Measurements from ENCODE around the gene CLUH. TPM values are rescaled to one million over a fixed set of nuclear protein-coding genes. Genes with fewer than 3 reads are reported as not detected.

Gene CLUH
- total RNA-seq, 2 experiments from 2014 or later, result 34.4 to 34.8 TPM

- no peak for ATAC-seq (ENCODE audit: poor library complexity)
- H3K36me3 Mint-ChIP-seq (ENCODE audit: low read depth), result no peaks in the 10 kb centered on the region
- intact Hi-C loops (cut with DNase I, micrococcal nuclease), result no loop called here
These were observed 26.1 kb upstream of the CLUH start for GRCh38 chr17:2737693-2738092.

GRCh38 chr17:2736956-2737355 lies 25.4 kb upstream of the CLUH start:
- intact Hi-C loops (cut with DNase I, micrococcal nuclease), result no loop called here
- POLR2A ChIA-PET, result no interaction called here
- TF ChIP-seq, protein P1, sequence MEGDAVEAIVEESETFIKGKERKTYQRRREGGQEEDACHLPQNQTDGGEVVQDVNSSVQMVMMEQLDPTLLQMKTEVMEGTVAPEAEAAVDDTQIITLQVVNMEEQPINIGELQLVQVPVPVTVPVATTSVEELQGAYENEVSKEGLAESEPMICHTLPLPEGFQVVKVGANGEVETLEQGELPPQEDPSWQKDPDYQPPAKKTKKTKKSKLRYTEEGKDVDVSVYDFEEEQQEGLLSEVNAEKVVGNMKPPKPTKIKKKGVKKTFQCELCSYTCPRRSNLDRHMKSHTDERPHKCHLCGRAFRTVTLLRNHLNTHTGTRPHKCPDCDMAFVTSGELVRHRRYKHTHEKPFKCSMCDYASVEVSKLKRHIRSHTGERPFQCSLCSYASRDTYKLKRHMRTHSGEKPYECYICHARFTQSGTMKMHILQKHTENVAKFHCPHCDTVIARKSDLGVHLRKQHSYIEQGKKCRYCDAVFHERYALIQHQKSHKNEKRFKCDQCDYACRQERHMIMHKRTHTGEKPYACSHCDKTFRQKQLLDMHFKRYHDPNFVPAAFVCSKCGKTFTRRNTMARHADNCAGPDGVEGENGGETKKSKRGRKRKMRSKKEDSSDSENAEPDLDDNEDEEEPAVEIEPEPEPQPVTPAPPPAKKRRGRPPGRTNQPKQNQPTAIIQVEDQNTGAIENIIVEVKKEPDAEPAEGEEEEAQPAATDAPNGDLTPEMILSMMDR (IDR thresholded peaks at IDR 0.05), result no peak
- no peaks in the 10 kb centered on the region for H3K9me3 ChIP-seq (ENCODE audit: control insufficient read depth in 1 of 2, insufficient read depth in 1 of 2, low read length in 2 of 2)
- no peak for DNase-seq
- no peaks in the 10 kb centered on the region for H3K27me3 ChIP-seq (ENCODE audit: control insufficient read depth in 1 of 2, insufficient read depth in 2 of 2, low read length in 2 of 2)
- ATAC-seq (ENCODE audit: poor library complexity), result no peak
- CTCF ChIA-PET, result no interaction called here
- Mint-ChIP-seq H3K27ac (no peak overlapping the region), H3K4me1 (ENCODE audit: low read depth) (no peaks in the 10 kb centered on the region), H3K4me3 (no peak overlapping the region), H3K36me3 (ENCODE audit: low read depth) (no peaks in the 10 kb centered on the region), H3K9me3 (no peaks in the 10 kb centered on the region), H3K27me3 (peaks cover 9% of the 10 kb centered on the region)
- no peaks in the 10 kb centered on the region for H3K36me3 ChIP-seq (ENCODE audit: insufficient read depth, low read length)
- no peak overlapping the region for H3K4me3 ChIP-seq (ENCODE audit: low read length)
- H3K4me1 ChIP-seq (ENCODE audit: insufficient read depth, low read length), result no peaks in the 10 kb centered on the region
- no peak overlapping the region for H3K27ac ChIP-seq (ENCODE audit: low read depth in 1 of 2, low read length in 2 of 2)

More at GRCh38 chr17:2737693-2738092, 26.1 kb upstream of the CLUH start:
- DNase-seq, result no peak
- no peak overlapping the region for H3K4me3 Mint-ChIP-seq
- H3K27ac Mint-ChIP-seq, result no peak overlapping the region
- H3K9me3 ChIP-seq (ENCODE audit: control insufficient read depth in 1 of 2, insufficient read depth in 1 of 2, low read length in 2 of 2), result no peaks in the 10 kb centered on the region
- H3K4me1 Mint-ChIP-seq (ENCODE audit: low read depth), result no peaks in the 10 kb centered on the region
- peaks cover 16% of the 10 kb centered on the region for H3K27me3 Mint-ChIP-seq
- H3K4me3 ChIP-seq (ENCODE audit: low read length), result no peak overlapping the region
- H3K4me1 ChIP-seq (ENCODE audit: insufficient read depth, low read length), result no peaks in the 10 kb centered on the region
- TF ChIP-seq, protein P1 (IDR thresholded peaks at IDR 0.05), result no peak
- H3K27ac ChIP-seq (ENCODE audit: low read depth in 1 of 2, low read length in 2 of 2), result no peak overlapping the region
- ChIA-PET POLR2A (no interaction called here), CTCF (no interaction called here)
- H3K27me3 ChIP-seq (ENCODE audit: control insufficient read depth in 1 of 2, insufficient read depth in 2 of 2, low read length in 2 of 2), result no peaks in the 10 kb centered on the region
- no peaks in the 10 kb centered on the region for H3K9me3 Mint-ChIP-seq
- H3K36me3 ChIP-seq (ENCODE audit: insufficient read depth, low read length), result no peaks in the 10 kb centered on the region

- Histone ChIP-seq H3K27me3 (ENCODE audit: control insufficient read depth in 1 of 2, insufficient read depth in 2 of 2, low read length in 2 of 2) (peaks cover 0 to 3% of the 10 kb centered on the region in 2 experiments), H3K9me3 (ENCODE audit: control insufficient read depth in 1 of 2, insufficient read depth in 1 of 2, low read length in 2 of 2) (no peaks in the 10 kb centered on the region), H3K36me3 (ENCODE audit: insufficient read depth, low read length) (no peaks in the 10 kb centered on the region), H3K4me3 (ENCODE audit: low read length) (no peak overlapping the region), H3K27ac (ENCODE audit: low read depth in 1 of 2, low read length in 2 of 2) (no peak overlapping the region), H3K4me1 (ENCODE audit: insufficient read depth, low read length) (no peaks in the 10 kb centered on the region)
- ChIA-PET POLR2A (no interaction called here), CTCF (no interaction called here)
- TF ChIP-seq, protein P1 (IDR thresholded peaks at IDR 0.05), result no peak
- peaks cover 5% of the 10 kb centered on the region for H3K27me3 Mint-ChIP-seq
- intact Hi-C loops (cut with DNase I, micrococcal nuclease), result no loop called here
- ATAC-seq (ENCODE audit: poor library complexity), result no peak
- no peak overlapping the region for H3K27ac Mint-ChIP-seq
- no peaks in the 10 kb centered on the region for H3K9me3 Mint-ChIP-seq
- DNase-seq, result no peak
- no peaks in the 10 kb centered on the region for H3K4me1 Mint-ChIP-seq (ENCODE audit: low read depth)
- H3K4me3 Mint-ChIP-seq, result no peak overlapping the region
- no peaks in the 10 kb centered on the region for H3K36me3 Mint-ChIP-seq (ENCODE audit: low read depth)
These were observed 24.3 kb upstream of the CLUH start for GRCh38 chr17:2735896-2736295.

All from CD4-positive, alpha-beta T cell (primary cell).